PFSK-1 (cell line): ENCODE measurements around the gene S100A9.

Experiments used
- FOXP2 ChIP-seq: optimal IDR thresholded peaks from 2 replicates; pipeline ENCODE3; 2011; ENCODE audit warnings: borderline replicate concordance, control low read depth, inconsistent platforms; ENCODE audit not compliant: insufficient read depth; ENCODE audit errors: extremely low read length, extremely low read depth
- POLR2AphosphoS5 ChIP-seq: IDR thresholded peaks from 2 replicates; pipeline ENCODE4 v1.6.1; 2012; ENCODE audit warnings: low read depth, mild to moderate bottlenecking, control low read depth, low read length, moderate library complexity
- SIN3A ChIP-seq: IDR thresholded peaks from 2 replicates; pipeline ENCODE4 v1.6.1; 2012; ENCODE audit warnings: mild to moderate bottlenecking, low read length, moderate library complexity, borderline replicate concordance; ENCODE audit not compliant: insufficient read depth
- TAF1 ChIP-seq: IDR thresholded peaks from 2 replicates; pipeline ENCODE4 v1.6.1; 2012; ENCODE audit warnings: low read length, control low read depth, borderline replicate concordance; ENCODE audit not compliant: insufficient read depth
- TF ChIP-seq, protein P1 (sequence below), 2 experiments: IDR thresholded peaks; 2 replicates each; pipeline versions ENCODE4 v1.6.1 to v1.8.0; 2011 to 2012; ENCODE audit warnings: low read depth in 2 of 2, low read length in 2 of 2, control low read depth in 1 of 2, inconsistent platforms in 1 of 2, mild to moderate bottlenecking in 1 of 2, moderate library complexity in 1 of 2; ENCODE audit not compliant: insufficient read depth in 1 of 2

Gene S100A9

GRCh38 chr1:153394391-153394790 is 36.7 kb downstream of the S100A9 start:
- TF ChIP-seq FOXP2 = no peak
- no peak for TF ChIP-seq TAF1
- TF ChIP-seq SIN3A = no peak
- TF ChIP-seq, protein P1, sequence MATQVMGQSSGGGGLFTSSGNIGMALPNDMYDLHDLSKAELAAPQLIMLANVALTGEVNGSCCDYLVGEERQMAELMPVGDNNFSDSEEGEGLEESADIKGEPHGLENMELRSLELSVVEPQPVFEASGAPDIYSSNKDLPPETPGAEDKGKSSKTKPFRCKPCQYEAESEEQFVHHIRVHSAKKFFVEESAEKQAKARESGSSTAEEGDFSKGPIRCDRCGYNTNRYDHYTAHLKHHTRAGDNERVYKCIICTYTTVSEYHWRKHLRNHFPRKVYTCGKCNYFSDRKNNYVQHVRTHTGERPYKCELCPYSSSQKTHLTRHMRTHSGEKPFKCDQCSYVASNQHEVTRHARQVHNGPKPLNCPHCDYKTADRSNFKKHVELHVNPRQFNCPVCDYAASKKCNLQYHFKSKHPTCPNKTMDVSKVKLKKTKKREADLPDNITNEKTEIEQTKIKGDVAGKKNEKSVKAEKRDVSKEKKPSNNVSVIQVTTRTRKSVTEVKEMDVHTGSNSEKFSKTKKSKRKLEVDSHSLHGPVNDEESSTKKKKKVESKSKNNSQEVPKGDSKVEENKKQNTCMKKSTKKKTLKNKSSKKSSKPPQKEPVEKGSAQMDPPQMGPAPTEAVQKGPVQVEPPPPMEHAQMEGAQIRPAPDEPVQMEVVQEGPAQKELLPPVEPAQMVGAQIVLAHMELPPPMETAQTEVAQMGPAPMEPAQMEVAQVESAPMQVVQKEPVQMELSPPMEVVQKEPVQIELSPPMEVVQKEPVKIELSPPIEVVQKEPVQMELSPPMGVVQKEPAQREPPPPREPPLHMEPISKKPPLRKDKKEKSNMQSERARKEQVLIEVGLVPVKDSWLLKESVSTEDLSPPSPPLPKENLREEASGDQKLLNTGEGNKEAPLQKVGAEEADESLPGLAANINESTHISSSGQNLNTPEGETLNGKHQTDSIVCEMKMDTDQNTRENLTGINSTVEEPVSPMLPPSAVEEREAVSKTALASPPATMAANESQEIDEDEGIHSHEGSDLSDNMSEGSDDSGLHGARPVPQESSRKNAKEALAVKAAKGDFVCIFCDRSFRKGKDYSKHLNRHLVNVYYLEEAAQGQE (IDR thresholded peaks at IDR 0.05; ENCODE audit: insufficient read depth in 1 of 2, low read depth in 2 of 2, low read length in 2 of 2) = no peak
- TF ChIP-seq POLR2AphosphoS5 = no peak

GRCh38 chr1:153395136-153395685 is 37.6 kb downstream of the S100A9 start:
- TF ChIP-seq, protein P1 (IDR thresholded peaks at IDR 0.05; ENCODE audit: insufficient read depth in 1 of 2, low read depth in 2 of 2, low read length in 2 of 2) = no peak
- TF ChIP-seq TAF1 = no peak
- TF ChIP-seq POLR2AphosphoS5 = no peak
- no peak for TF ChIP-seq SIN3A
- TF ChIP-seq FOXP2 = no peak

DNA sequence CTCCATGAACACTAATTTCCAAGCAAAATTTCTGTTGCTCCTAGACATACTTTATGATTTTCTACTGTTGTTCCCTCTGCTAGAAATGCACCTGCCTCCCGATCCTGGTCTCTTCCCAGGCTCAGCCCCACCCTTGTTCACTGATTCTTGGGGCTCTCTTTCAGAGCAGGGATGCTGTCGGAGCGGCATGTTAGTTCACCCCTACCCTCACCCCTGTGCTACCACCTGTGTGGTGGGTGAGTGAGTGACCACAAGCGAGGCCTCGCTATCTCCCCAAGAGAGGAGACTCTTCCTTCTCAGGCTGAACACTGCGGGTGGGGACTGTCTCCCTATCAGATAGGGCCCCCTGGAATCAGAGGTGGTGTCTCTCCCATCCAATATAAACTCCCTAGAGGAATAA is 38.1 kb downstream of the S100A9 start:
- no peak for TF ChIP-seq POLR2AphosphoS5
- TF ChIP-seq TAF1 = no peak
- TF ChIP-seq, protein P1 (IDR thresholded peaks at IDR 0.05; ENCODE audit: insufficient read depth in 1 of 2, low read depth in 2 of 2, low read length in 2 of 2) = no peak
- no peak for TF ChIP-seq SIN3A
- no peak for TF ChIP-seq FOXP2

- TF ChIP-seq SIN3A (no peak), POLR2AphosphoS5 (no peak), FOXP2 (no peak), TAF1 (no peak)
- TF ChIP-seq, protein P1 (IDR thresholded peaks at IDR 0.05; ENCODE audit: insufficient read depth in 1 of 2, low read depth in 2 of 2, low read length in 2 of 2) = no peak
Observed at GRCh38 chr1:153396461-153396860, 38.8 kb downstream of the S100A9 start.
